Measurements from ENCODE around the gene STEAP3. TPM values are rescaled to one million over a fixed set of nuclear protein-coding genes. Genes with fewer than 3 reads are reported as not detected.

Gene STEAP3
- total RNA-seq, 1 donor from 2014 or later = 38.8 TPM

DNA sequence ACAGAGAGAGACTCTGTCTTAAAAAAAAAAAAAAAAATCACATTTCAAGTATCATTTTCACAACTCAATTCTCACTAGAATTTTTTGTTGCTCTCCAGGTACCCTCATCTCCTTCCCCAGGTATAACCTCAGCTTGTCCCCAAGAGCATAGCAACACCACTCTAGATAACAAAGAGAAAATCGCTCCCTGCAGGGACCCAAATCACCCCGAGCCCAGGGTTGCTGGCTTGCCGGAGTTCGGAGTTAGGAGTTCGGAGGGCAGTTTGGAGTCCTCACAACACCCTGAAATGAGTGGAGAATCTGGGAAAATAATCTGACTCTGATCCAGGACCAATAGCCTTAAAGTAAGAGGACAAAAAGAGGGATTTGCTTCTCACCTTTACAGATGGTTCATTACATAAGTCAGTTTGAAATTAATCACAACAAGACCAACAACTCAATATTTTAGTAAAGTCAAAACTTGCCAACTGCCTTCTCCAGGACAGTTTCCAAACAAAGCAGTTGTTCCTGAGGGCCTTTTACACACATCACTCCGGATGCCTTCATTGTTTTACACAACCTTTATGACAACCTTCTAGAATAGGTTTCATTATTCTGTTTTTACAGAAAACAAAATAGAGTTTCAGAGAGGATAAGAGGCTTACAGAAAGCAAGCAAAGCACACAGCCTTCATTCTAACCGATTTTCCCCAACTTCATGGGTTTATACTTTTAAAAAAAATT is 83.9 kb downstream of the STEAP3 start:
- no peak for DNase-seq (ENCODE audit: low read depth)
- H3K4me3 ChIP-seq (ENCODE audit: low read depth, low read length) = no peak overlapping the region
- TF ChIP-seq, protein P1, sequence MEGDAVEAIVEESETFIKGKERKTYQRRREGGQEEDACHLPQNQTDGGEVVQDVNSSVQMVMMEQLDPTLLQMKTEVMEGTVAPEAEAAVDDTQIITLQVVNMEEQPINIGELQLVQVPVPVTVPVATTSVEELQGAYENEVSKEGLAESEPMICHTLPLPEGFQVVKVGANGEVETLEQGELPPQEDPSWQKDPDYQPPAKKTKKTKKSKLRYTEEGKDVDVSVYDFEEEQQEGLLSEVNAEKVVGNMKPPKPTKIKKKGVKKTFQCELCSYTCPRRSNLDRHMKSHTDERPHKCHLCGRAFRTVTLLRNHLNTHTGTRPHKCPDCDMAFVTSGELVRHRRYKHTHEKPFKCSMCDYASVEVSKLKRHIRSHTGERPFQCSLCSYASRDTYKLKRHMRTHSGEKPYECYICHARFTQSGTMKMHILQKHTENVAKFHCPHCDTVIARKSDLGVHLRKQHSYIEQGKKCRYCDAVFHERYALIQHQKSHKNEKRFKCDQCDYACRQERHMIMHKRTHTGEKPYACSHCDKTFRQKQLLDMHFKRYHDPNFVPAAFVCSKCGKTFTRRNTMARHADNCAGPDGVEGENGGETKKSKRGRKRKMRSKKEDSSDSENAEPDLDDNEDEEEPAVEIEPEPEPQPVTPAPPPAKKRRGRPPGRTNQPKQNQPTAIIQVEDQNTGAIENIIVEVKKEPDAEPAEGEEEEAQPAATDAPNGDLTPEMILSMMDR (IDR thresholded peaks at IDR 0.05; ENCODE audit: insufficient read depth, low read length, poor library complexity, severe bottlenecking) = no peak
- H3K27me3 ChIP-seq (ENCODE audit: control insufficient read depth, insufficient read depth, low read length) = no peaks in the 10 kb centered on the region
- no peaks in the 10 kb centered on the region for H3K36me3 ChIP-seq (ENCODE audit: control insufficient read depth, insufficient read depth, low read length)

DNA sequence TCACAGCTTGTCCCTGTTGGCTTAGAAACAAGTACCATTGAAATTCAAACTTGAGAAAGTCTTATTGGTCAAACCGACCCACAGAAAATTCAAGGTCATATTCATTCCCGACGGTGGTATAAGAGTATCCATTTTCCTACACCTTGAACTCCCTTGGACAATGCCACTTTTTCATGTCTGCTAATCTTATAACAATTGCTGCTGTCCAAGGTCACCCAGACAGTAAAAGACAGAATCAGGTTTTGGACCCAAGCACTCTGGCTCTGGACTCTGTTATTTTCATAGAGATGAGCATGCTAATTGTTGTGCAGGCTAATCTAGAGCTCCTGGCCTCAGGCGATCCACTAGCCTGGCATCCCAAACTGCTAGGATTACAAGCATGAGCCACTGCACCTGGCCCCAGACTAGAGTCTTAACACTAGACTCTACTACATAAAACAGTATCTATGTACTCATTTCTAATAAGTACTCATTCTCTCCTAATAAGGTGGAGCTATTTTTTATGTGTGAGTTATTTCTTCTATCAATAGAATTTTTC is 85.2 kb downstream of the STEAP3 start:
- Histone ChIP-seq H3K27me3 (ENCODE audit: control insufficient read depth, insufficient read depth, low read length) (no peaks in the 10 kb centered on the region), H3K36me3 (ENCODE audit: control insufficient read depth, insufficient read depth, low read length) (no peaks in the 10 kb centered on the region), H3K4me3 (ENCODE audit: low read depth, low read length) (no peak overlapping the region)
- TF ChIP-seq, protein P1 (IDR thresholded peaks at IDR 0.05; ENCODE audit: insufficient read depth, low read length, poor library complexity, severe bottlenecking) = no peak
- no peak for DNase-seq (ENCODE audit: low read depth)

DNA sequence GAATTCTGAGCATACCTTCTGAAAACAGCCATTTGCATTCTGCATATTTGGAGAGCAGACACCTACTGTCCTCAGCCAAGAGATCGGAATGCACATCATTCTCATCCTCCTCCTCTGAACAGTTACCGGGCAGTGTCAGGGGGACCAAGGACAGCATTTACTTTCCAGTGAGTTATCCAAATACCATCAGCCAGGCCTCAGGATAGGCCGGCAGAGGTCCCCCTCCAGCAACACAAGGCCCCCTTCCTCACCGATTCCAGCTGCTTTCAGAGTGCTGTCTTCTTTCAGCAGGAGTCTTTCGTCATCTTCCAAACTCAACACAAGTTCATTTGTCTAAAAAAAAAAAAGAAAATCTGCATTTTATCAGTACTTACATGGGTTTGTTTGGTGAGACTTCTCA is 87.7 kb downstream of the STEAP3 start:
- no peaks in the 10 kb centered on the region for H3K27me3 ChIP-seq (ENCODE audit: control insufficient read depth, insufficient read depth, low read length)
- DNase-seq (ENCODE audit: low read depth) = no peak
- TF ChIP-seq, protein P1 (IDR thresholded peaks at IDR 0.05; ENCODE audit: insufficient read depth, low read length, poor library complexity, severe bottlenecking) = no peak
- H3K36me3 ChIP-seq (ENCODE audit: control insufficient read depth, insufficient read depth, low read length) = no peaks in the 10 kb centered on the region
- no peak overlapping the region for H3K4me3 ChIP-seq (ENCODE audit: low read depth, low read length)

DNA sequence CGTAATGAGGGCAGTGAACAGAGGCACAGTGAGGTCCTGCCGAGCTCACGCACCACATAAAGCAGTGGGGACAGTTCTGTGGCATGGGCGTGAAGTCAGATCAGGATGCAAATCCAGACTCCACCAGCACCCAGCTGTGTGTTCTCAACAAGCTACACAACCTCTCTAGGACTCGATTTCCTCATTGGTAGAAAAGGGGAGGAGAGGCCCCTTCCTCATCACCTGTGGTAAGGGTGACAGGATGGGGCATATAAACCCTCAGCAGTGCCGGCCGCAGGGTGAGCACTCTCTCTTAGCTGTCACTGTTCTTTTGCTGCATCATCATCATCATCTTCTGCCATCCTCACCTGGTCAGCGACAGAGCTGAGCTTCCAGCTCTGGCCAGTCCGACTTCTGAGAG is 88.2 kb downstream of the STEAP3 start:
- DNase-seq (ENCODE audit: low read depth) = no peak
- H3K27me3 ChIP-seq (ENCODE audit: control insufficient read depth, insufficient read depth, low read length) = no peaks in the 10 kb centered on the region
- H3K36me3 ChIP-seq (ENCODE audit: control insufficient read depth, insufficient read depth, low read length) = no peaks in the 10 kb centered on the region
- TF ChIP-seq, protein P1 (IDR thresholded peaks at IDR 0.05; ENCODE audit: insufficient read depth, low read length, poor library complexity, severe bottlenecking) = no peak
- no peak overlapping the region for H3K4me3 ChIP-seq (ENCODE audit: low read depth, low read length)

Other genes starting within 250 kb of the STEAP3 start
- gene C1QL2, start 65.1 kb upstream of the STEAP3 start, total RNA-seq = not detected in 2 replicates
- 6.4 and 9.6 TPM in 2 replicates for gene C2orf76, start 143.0 kb downstream of the STEAP3 start, total RNA-seq
- gene DBI, start 143.1 kb downstream of the STEAP3 start, total RNA-seq = 82.3 and 98.0 TPM in 2 replicates
- 1.2 TPM in 1 of 2 replicates, not detected in the other for gene TMEM37, start 208.0 kb downstream of the STEAP3 start, total RNA-seq